ENCODE results near the gene MIEN1. TPM values are rescaled to one million over a fixed set of nuclear protein-coding genes. Genes with fewer than 3 reads are reported as not detected.
A peak's percentile ranks its signal among the peaks of the same experiment; 100 is the strongest.

The MIEN1 gene
- total RNA-seq, 1 donor from 2014 or later, result 46.4 TPM

- peak overlapping the region; percentile 62 for H3K4me3 ChIP-seq
- H3K9me3 ChIP-seq, result no peaks in the 10 kb centered on the region
- H3K27me3 ChIP-seq (ENCODE audit: low read depth), result peaks cover 32% of the 10 kb centered on the region
- H3K36me3 ChIP-seq, result no peaks in the 10 kb centered on the region
- intact Hi-C loops (cut with DNase I), result no loop called here
- ATAC-seq (peak; percentile 46 to 47), DNase-seq (no peak)
- peaks cover 24% of the 10 kb centered on the region for H3K4me1 ChIP-seq
- TF ChIP-seq CTCF (IDR thresholded peaks at IDR 0.05), result no peak
- peak overlapping the region; percentile 76 for H3K27ac ChIP-seq
Observed at GRCh38 chr17:39736319-39737165, 6.2 kb upstream of the MIEN1 start.

- Histone ChIP-seq H3K9me3 (no peaks in the 10 kb centered on the region), H3K4me3 (no peak overlapping the region), H3K4me1 (peaks cover 17% of the 10 kb centered on the region), H3K36me3 (no peaks in the 10 kb centered on the region), H3K27me3 (ENCODE audit: low read depth) (peaks cover 32% of the 10 kb centered on the region), H3K27ac (no peak overlapping the region)
- no peak for ATAC-seq
- intact Hi-C loops (cut with DNase I), result no loop called here
- DNase-seq, result no peak
- TF ChIP-seq CTCF (IDR thresholded peaks at IDR 0.05), result no peak
Observed at GRCh38 chr17:39735882-39736281, 5.5 kb upstream of the MIEN1 start.

GRCh38 chr17:39732586-39732985 lies 2.3 kb upstream of the MIEN1 start:
- Histone ChIP-seq H3K36me3 (peaks cover 18% of the 10 kb centered on the region), H3K4me3 (no peak overlapping the region), H3K27me3 (ENCODE audit: low read depth) (peaks cover 4% of the 10 kb centered on the region), H3K4me1 (peaks cover 17% of the 10 kb centered on the region), H3K27ac (no peak overlapping the region), H3K9me3 (no peaks in the 10 kb centered on the region)
- TF ChIP-seq CTCF (IDR thresholded peaks at IDR 0.05), result no peak
- intact Hi-C loops (cut with DNase I), result no loop called here
- ATAC-seq (no peak), DNase-seq (no peak)

- Histone ChIP-seq H3K9me3 (no peaks in the 10 kb centered on the region), H3K36me3 (peaks cover 50% of the 10 kb centered on the region), H3K27ac (peak overlapping the region; percentile 91), H3K4me3 (peak overlapping the region; percentile 73), H3K4me1 (peaks cover 12% of the 10 kb centered on the region), H3K27me3 (ENCODE audit: low read depth) (no peaks in the 10 kb centered on the region)
- no peak for DNase-seq
- TF ChIP-seq CTCF (IDR thresholded peaks at IDR 0.05), result no peak
- no peak for ATAC-seq
- intact Hi-C loops (cut with DNase I), result no loop called here
Observed at GRCh38 chr17:39729280-39729851, 966 bp downstream of the MIEN1 start.

GRCh38 chr17:39727556-39727955 lies 2.8 kb downstream of the MIEN1 start:
- peaks cover 12% of the 10 kb centered on the region for H3K4me1 ChIP-seq
- no peaks in the 10 kb centered on the region for H3K27me3 ChIP-seq (ENCODE audit: low read depth)
- no peak overlapping the region for H3K4me3 ChIP-seq
- H3K36me3 ChIP-seq, result peaks cover 60% of the 10 kb centered on the region
- no peak for ATAC-seq
- no peaks in the 10 kb centered on the region for H3K9me3 ChIP-seq
- no peak for DNase-seq
- intact Hi-C loops (cut with DNase I), result no loop called here
- no peak overlapping the region for H3K27ac ChIP-seq
- TF ChIP-seq CTCF (IDR thresholded peaks at IDR 0.05), result no peak

Data from lower lobe of right lung (tissue), 2 donors.